Kidney capillary endothelial cell (primary cell): Measurements from ENCODE around the gene ALG1.
"Not testable (repeated sequence)": the region's sequence is repeated elsewhere in the genome, so short reads cannot be mapped to it uniquely, and the experiment has no call there.

Experiments used
- DNase-seq: peaks from one replicate; pipeline ENCODE4 v3.0.0-alpha.2; 2018; ENCODE audit warnings: low spot score

ALG1 gene

DNA sequence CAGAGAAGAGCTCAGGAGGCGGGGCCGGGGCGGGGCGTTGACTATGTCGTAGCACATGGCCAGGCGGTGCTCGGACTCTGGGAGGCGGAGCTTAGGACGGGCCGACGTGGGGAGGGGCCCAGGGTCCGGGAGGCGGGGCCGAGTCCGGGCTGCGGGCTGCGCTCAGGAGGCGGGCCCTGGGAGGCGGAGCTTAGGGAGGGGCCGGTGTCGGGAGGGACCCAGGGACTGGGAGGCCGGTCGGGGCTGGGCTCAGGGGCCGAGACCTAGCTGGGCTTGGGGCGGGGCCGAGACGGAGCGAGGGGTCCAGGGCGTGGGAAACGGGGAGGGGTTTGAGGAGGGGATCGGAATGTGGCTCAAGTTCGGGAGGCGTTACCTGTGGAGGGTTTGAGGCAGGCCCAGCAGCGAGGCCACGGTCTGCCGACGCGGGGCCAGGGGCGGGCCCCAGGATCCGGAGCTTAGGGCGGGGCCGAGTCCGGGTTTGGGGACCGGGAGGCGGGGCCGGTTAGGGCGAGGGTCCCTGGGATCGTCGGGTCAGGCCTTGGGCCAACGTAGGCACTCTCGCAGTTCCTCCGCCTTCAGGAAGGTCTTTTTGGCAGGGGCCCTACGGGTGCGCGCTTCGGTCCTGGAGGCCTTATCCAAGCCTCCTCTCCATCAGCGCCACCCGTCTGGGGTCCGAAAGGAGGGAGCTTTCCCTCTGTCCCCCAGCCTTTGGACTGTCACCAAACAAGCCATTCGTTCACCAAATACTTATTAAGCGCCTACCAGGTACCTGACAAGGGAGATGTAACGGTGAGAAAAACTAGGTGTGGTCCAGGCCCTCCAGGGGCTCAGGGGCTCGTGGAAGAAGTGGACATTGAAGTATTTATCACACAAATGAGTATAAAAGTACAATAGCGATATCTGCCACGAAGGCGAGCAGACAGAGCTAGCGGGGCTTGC, 26.8 kb downstream of the ALG1 start:
- DNase-seq, result peak; percentile 1

DNA sequence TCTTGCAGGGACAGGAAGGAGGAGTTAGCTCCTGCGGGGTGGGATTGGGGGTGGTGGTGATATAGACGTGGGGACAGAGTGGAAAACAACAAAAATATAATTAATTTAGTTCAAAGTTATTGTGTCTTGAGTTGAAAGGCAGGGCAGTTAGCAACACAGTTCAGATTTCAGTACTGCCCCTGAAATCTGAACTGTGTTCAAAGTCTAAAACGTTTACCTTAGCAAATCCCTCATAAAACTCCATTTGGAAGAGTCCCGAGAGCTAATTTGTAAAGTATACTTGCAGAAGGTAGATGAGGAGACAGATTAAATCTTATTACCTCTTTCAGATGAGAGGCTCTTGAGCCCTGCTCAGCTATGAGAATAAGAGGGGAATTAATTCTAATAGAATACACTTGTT, 27.5 kb downstream of the ALG1 start:
- DNase-seq, result not testable (repeated sequence)

DNA sequence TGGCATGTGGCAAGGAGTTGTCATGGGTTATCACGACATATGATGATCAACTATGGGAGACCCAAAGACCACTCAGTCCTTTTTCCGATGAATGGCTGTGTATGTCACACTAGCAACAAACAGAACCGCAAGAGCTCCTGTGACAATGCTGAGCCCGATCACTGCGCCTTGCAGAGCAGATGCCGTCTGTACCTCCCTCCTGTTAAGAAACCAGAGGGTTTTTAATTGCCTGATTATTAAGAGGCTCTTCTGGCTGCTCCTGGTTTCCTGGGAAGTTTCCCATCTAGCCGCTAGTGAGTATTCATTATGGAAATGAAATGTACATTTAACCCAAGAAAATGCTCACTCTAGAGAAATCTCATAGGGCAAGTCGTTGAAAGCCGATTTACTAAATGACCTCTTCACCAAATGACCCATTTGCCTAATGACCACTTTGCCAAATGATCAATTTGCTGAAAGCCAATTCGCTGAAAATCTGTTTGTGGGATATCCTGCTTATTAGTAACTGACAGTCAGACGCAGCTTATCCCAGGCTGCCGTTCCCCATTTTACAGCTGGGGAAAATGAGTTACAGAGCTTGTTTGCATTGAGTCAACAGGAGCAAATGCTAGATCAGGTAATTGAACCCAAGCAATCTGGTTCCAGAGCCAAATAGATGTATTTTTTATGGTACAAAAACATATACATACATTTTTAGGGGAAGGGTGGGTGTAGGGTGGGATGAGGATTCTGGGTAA, 31.8 kb downstream of the ALG1 start:
- DNase-seq, result not testable (repeated sequence)

DNA sequence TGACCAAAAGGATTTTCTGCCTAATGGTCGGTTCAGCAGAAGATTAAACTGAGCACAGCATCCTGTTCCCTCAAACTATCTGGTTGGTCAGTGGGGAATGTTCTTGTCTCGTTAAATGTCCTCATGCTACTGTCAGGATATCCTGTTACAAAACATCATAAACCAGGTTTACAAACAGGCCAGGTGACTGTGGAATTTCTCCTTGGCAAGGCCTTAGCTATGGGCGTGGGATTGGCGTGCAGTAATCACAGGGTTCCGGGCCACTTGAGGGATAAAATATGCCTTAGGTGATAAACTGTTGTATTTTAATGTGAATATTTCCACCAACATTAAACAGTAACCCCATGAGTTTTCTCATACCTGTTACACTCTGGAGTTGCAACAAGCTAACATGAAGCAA, 33.4 kb downstream of the ALG1 start:
- not testable (repeated sequence) for DNase-seq

DNA sequence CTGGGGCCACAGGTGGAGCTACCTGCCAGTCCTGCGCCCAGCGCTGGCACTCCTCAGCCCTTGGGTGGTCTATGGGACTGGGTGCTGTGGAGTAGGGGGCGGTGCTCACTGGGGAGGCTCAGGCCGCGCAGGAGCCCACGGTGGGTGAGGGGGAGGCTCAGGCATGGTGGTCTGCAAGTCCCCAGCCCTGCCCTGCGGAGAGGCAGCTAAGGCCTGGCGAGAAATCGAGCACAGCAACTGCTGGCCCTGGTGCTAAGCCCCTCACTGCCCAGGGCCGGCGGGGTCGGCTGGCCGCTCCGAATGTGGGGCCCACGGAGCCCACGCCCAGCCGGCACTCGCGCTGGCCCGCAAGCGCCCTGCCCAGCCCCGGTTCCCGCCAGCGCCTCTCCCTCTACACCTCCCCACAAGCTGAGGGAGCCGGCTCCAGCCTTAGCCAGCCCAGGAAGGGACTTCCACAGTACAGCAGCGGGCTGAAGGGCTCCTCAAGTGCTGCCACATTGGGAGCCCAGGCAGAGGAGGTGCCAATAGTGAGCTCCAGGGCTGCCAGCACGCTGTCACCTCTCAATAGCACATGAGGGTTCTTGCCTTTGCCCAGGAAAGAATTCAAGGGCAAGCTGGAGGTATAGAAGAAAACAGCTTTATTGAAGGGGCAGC, 37.0 kb downstream of the ALG1 start:
- DNase-seq, result no peak

DNA sequence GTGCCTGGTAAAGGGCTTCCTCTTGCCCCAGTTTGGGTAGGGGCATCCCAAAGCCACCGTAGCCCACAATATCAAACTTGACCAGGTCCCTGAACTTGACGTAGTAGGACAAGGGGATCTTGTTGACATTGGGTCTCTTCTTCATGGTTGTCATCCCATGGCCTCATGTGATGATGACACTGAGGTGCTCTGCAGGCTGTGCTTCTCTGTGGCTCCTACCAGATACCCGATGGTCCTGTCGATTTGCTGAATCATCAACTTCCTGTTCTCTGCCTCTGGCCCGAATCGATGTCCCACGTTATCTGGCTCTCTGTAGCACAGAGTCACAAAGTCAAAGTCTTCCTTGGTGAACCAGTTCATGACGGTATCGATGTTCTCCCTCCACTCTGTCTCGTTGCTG, 39.3 kb downstream of the ALG1 start:
- DNase-seq, result not testable (repeated sequence)

DNA sequence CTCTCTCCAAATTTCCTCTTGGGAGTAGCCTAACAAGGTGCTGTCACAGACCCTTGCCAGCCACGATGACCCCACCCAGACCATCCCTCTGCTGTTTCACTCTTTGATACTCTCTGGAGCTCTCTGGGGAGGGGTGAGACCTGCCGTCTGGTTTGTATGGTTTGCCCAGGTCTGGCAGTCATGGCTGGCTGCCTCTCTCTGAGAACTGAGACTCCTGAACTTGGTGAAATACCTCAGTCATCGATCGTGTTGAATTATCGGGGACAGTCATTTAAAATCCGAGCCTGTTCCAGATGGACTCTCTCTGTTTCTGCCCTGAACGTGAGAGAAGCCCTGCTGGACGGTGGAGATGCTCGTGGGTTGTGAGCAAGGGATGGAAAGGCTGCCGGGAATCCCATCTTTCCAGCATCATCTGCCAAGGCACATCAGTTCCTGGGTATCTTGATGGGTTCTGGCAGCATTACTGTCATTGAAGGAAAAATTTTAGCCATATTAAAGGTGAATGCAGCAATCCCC, 45.2 kb downstream of the ALG1 start:
- not testable (repeated sequence) for DNase-seq

DNA sequence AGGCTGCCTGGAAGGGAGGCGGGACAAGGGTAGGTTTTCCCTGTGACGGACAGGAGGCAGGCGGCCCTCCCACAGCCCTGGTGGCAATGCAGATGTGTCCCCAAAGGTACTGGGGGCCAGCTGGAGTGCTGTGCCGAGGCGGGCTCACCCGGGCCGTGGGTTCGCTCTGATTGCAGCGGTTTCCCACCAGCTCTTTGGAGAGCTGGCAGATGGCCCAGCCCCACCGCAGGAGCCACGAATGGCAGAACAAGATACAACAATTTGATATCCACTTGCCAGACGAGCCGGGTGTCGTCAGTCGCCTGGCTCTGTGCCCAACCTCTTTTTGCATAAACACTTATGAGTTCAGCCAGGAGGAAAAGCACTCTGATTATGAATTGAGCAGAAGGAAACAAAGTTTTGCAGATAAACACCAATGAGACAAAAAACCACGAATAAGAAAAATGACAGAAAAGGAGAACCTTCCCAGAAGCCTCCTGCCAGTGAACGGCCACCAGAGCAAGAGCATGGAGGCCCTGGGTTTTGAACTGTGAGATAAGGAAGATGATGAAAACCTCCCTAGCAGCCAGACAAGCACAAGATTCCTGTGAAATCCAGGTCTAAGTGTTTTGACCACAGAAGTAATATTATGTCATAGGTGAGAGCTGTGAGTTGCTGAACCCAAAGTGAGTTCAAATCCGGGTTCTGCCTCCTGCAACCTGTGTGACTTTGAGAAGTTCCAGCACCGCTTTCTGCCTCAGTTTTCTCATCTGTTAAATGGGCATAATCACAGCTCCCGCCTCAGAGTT, 45.9 kb downstream of the ALG1 start:
- DNase-seq, result not testable (repeated sequence)

DNA sequence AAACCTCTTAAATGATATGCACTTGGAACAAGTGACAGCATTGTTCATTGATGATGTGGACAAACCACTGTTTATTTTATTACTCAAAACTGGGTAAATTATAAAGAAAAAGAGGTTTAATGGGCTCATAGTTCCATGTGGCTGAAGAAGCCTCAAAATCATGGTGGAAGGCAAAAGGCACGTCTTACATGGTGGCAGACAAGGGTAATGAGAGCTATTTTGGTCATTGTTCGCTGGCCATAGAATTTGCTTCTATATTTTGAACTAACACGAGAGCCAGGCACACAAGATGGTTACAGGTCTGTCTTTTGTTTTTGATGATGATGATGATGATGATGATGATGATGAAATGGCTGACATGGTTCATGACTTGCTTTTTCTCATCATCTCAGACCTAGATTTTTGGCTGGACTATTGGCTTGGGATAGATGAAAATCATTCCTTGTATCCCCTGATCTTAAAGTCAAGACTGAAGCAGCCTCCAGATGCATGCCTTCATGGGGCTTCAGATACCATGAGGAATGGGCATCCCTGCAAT, 59.9 kb downstream of the ALG1 start:
- not testable (repeated sequence) for DNase-seq

DNA sequence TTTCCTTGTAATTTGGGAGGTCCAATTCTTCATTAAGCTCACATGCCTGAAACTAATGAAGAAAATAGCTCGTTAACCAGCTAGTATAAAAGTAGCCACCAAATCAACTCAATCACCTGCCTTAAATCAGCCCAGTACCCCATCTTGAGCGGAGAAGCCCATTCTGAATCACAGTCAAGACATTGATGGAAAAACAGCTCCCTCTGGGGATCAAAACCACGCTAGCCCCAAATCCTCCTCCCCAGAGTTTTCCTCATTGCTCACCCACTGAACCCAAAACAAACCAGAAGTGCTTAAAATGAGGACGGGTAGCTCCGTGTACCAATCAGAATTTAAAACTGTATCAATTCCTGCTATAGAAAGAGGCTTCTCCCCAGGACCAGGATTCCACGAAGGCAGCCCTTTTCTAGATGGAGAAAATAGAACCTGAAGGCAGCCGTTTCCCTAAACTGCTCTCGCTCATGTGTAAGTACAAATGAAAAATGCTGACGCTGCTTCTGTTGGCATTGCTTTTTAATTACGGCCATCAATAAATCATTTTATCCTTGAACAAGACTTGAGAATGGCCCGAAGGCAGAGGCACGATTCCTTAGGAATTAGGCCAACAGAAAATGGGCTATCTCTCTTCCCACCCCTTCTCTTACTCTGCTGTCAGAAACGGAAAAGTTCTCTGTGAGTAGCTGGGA, 61.4 kb downstream of the ALG1 start:
- not testable (repeated sequence) for DNase-seq

DNA sequence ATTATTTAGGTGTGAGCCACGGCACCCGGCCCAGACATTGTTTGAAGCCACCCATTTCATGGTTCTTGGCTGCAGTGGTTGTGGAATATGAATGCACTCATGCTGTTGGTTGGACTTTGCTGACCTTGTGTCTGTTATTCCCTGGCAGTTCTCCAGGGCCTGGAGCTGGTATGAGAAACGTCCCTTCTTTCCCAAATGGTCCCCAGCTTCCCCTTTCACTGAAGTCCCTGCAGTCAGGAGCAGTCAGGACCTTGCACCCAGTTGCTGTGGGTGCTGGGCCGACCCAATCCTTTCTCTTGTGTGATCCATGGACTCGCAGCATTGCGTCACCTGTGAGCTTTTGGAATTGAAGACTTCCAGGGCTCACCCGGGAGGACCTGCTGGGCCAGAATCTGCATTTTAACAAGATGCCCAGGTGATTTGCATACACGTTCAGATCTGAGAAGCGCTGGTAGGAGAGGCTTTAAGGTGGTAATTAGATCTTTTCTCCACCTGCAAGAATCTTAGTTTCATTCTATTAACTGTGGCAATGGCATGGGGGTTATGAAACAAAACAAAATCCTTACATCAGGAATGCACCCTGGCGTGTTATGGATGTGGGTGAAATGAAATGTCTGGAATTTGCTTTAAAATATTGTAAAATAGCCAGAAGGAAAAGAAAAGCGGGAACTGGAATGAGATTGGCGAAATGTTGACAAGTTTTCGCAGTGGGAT, 63.3 kb downstream of the ALG1 start:
- DNase-seq, result not testable (repeated sequence)
